Thoracic aorta (tissue), 2 donors: ENCODE measurements around the gene MYL7. TPM values are rescaled to one million over a fixed set of nuclear protein-coding genes. Genes with fewer than 3 reads are reported as not detected.

Source experiments
- ATAC-seq: fragments of 150-250 bp; one replicate; pipeline ENCODE4 v1.8.0; 2017; ENCODE audit warnings: low read depth; ENCODE audit not compliant: insufficient number of reproducible peaks, low FRiP score
- DNase-seq: peaks from one replicate; pipeline ENCODE4 v3.0.0-alpha.2; 2020; ENCODE audit warnings: low spot score
- H3K27ac ChIP-seq, 2 donors: fragments of 200-600 bp; sonication (generic); 1 replicate in 1 of 2; 2 replicates in 1 of 2; pipeline ENCODE4 v1.5.1; 2016; ENCODE audit warnings: mild to moderate bottlenecking in 2 of 2, moderate library complexity in 2 of 2
- H3K27me3 ChIP-seq: fragments of 200-600 bp; sonication (generic); replicated peaks from 2 replicates; pipeline ENCODE4 v1.6.0; 2016; ENCODE audit warnings: mild to moderate bottlenecking; ENCODE audit not compliant: insufficient read depth
- H3K36me3 ChIP-seq: fragments of 200-600 bp; sonication (generic); one replicate; pipeline ENCODE4 v1.5.1; 2016
- H3K4me1 ChIP-seq, 2 donors: fragments of 200-600 bp; sonication (generic); 1 replicate in 1 of 2; 2 replicates in 1 of 2; pipeline versions ENCODE4 v1.5.1 to v1.6.0; 2016; ENCODE audit warnings: low read depth in 2 of 2, mild to moderate bottlenecking in 1 of 2; ENCODE audit not compliant: control insufficient read depth in 1 of 2
- H3K4me3 ChIP-seq: fragments of 200-600 bp; sonication (generic); 2 replicates; pipeline ENCODE4 v1.5.1; 2016; ENCODE audit warnings: mild to moderate bottlenecking
- H3K9me3 ChIP-seq: fragments of 200-600 bp; sonication (generic); 2 replicates; pipeline ENCODE4 v1.5.1; 2016
- CTCF ChIP-seq: fragments of 200-600 bp; sonication (generic); IDR thresholded peaks from one replicate; pipeline ENCODE4 v1.5.1; 2019; ENCODE audit warnings: antibody characterized with exemption
- total RNA-seq, 2 donors: library from RNA; depleted of rRNA; stranded (reverse); fragments of >200 nt; gene quantifications; one replicate each; pipeline versions ENCODE4 v1.1.0 to v1.2.3, GENCODE V29; 2016

The MYL7 gene
- total RNA-seq, 2 donors from 2014 or later: not detected

- H3K4me3 ChIP-seq: no peak overlapping the region
- DNase-seq: no peak
- ATAC-seq: no peak
- no peak for TF ChIP-seq CTCF
- H3K27me3 ChIP-seq: no peaks in the 10 kb centered on the region
- H3K4me1 ChIP-seq: no peaks in the 10 kb centered on the region
- H3K36me3 ChIP-seq: no peaks in the 10 kb centered on the region
- no peaks in the 10 kb centered on the region for H3K9me3 ChIP-seq
- no peak overlapping the region for H3K27ac ChIP-seq
These were observed 42.3 kb upstream of the MYL7 start for GRCh38 chr7:44183386-44183785.

- DNase-seq: no peak
- Histone ChIP-seq H3K27ac (no peak overlapping the region), H3K9me3 (no peaks in the 10 kb centered on the region), H3K4me1 (peaks cover 0 to 3% of the 10 kb centered on the region in 2 donors), H3K4me3 (no peak overlapping the region), H3K27me3 (no peaks in the 10 kb centered on the region), H3K36me3 (no peaks in the 10 kb centered on the region)
- no peak for TF ChIP-seq CTCF
- ATAC-seq: no peak
These were observed 41.7 kb upstream of the MYL7 start for GRCh38 chr7:44182827-44183226.

DNA sequence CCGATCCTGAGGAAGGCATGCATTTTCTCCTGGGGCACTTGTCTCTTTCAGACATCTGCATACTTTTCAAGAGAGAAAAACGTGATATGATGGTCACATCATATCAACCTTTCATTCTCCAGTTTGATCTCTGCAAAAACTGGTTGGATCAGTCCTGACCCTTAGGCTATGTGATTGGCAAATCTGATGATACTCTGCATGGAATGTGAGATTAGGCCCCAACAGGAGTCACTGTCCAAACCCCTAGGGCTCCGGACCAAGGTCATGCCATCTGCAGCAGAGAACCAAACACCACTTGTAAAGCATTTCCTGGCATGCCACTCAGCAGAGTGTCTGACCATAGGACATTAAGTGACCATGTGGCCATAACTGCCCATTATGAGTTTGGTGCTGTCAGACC lies 39.5 kb upstream of the MYL7 start:
- ATAC-seq (no peak), DNase-seq (no peak)
- Histone ChIP-seq H3K4me3 (no peak overlapping the region), H3K4me1 (peaks cover 0 to 9% of the 10 kb centered on the region in 2 donors), H3K27me3 (no peaks in the 10 kb centered on the region), H3K27ac (no peak overlapping the region), H3K36me3 (no peaks in the 10 kb centered on the region), H3K9me3 (no peaks in the 10 kb centered on the region)
- no peak for TF ChIP-seq CTCF

DNA sequence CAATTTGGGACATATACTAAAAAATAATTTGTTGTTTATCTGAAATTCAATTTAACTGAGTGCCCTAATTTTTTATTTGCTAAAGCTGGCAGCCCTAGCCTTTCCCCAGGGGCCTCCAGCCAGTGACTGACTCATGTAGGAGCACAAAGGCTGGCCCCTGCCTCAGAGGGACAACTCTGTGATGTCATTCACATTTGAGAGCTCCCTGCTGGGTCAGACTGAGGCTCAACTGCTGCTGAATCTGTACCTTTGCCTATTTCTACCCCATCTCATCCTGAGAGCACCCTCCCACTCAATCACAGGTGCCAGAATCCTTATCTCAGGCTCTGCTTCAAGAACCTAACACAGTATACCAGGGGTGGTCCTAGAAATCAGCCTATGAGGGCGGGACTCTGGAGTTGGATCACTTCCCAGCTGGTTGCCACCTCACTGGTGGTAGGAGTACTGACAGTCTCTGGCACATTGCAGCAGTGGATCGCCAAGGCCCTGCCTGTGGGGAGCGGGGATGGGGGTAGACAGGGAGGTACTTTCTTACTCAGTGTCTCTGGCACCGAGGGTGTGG lies 36.5 kb upstream of the MYL7 start:
- no peak for TF ChIP-seq CTCF
- ATAC-seq (peak; percentile 68), DNase-seq (no peak)
- Histone ChIP-seq H3K9me3 (no peaks in the 10 kb centered on the region), H3K36me3 (no peaks in the 10 kb centered on the region), H3K27me3 (no peaks in the 10 kb centered on the region), H3K4me1 (peaks cover 0 to 9% of the 10 kb centered on the region in 2 donors), H3K27ac (peak overlapping the region in 1 of 2 donors; percentile 37), H3K4me3 (no peak overlapping the region)

GRCh38 chr7:44176486-44176885 lies 35.4 kb upstream of the MYL7 start:
- Histone ChIP-seq H3K36me3 (no peaks in the 10 kb centered on the region), H3K4me3 (no peak overlapping the region), H3K27ac (no peak overlapping the region), H3K4me1 (peaks cover 0 to 9% of the 10 kb centered on the region in 2 donors), H3K27me3 (no peaks in the 10 kb centered on the region), H3K9me3 (no peaks in the 10 kb centered on the region)
- no peak for ATAC-seq
- no peak for DNase-seq
- TF ChIP-seq CTCF: no peak
